OCI-LY7 (cell line): Measurements from ENCODE around the gene DOCK4. TPM values are rescaled to one million over a fixed set of nuclear protein-coding genes. Genes with fewer than 3 reads are reported as not detected.

Source experiments
- BruUV-seq: library from RNA; stranded (reverse); fragments of 400-500 nt; replicated peaks from 2 replicates; lab custom pipeline; 2021; lab: Mats Ljungman, UMichigan
- CTCF ChIA-PET: fragments of 300-600 bp; sonication (Branson Sonifier 250); formaldehyde crosslinking; loops from one replicate; lab custom pipeline; 2022; ENCODE audit warnings: antibody characterized with exemption; ENCODE audit not compliant: unreplicated experiment; lab: Charles Lee
- POLR2A ChIA-PET: fragments of 300-600 bp; sonication (Branson Sonifier 250); formaldehyde crosslinking; loops from one replicate; lab custom pipeline; 2022; ENCODE audit warnings: antibody characterized with exemption; lab: Charles Lee
- DNase-seq: peaks from one replicate; pipeline ENCODE4 v3.0.0-alpha.2; 2015; ENCODE audit warnings: low spot score
- H2AFZ ChIP-seq: fragments of 200-600 bp; sonication (generic), shearing (Covaris generic); 2 replicates; pipeline ENCODE4 v1.6.1; 2014; ENCODE audit warnings: mild to moderate bottlenecking, antibody characterized with exemption, low read length, moderate library complexity
- H3K27ac ChIP-seq: fragments of 200-600 bp; sonication (generic); 2 replicates; pipeline ENCODE4 v1.5.1; 2014; ENCODE audit warnings: mixed run types, low read depth, mild to moderate bottlenecking, moderate library complexity, low read length, inconsistent platforms; ENCODE audit not compliant: poor library complexity, severe bottlenecking
- H3K36me3 ChIP-seq: fragments of 200-600 bp; sonication (generic); 2 replicates; pipeline ENCODE4 v1.6.1; 2014; ENCODE audit warnings: mild to moderate bottlenecking, antibody characterized with exemption, low read length, moderate library complexity, mixed read lengths; ENCODE audit not compliant: insufficient read depth
- H3K4me1 ChIP-seq: fragments of 200-600 bp; sonication (generic); 2 replicates; pipeline ENCODE4 v1.5.1; 2014; ENCODE audit warnings: mild to moderate bottlenecking, low read length; ENCODE audit not compliant: insufficient read depth, poor library complexity, severe bottlenecking
- H3K4me2 ChIP-seq: fragments of 200-600 bp; sonication (generic); 2 replicates; pipeline ENCODE4 v1.6.1; 2014; ENCODE audit warnings: mild to moderate bottlenecking, low read length
- H3K4me3 ChIP-seq: fragments of 200-600 bp; sonication (generic); 2 replicates; pipeline ENCODE4 v1.5.1; 2014; ENCODE audit warnings: mild to moderate bottlenecking, low read depth, low read length; ENCODE audit not compliant: poor library complexity, severe bottlenecking
- H3K79me2 ChIP-seq: fragments of 200-600 bp; sonication (generic); 2 replicates; pipeline ENCODE4 v1.6.1; 2016; ENCODE audit warnings: low read depth, mild to moderate bottlenecking, low read length, moderate library complexity, mixed read lengths; ENCODE audit not compliant: insufficient read depth
- H3K9me2 ChIP-seq: fragments of 200-600 bp; sonication (generic); 2 replicates; pipeline ENCODE4 v1.6.1; 2016; ENCODE audit warnings: mild to moderate bottlenecking, low read length, mixed read lengths; ENCODE audit not compliant: insufficient read depth
- H3K9me3 ChIP-seq: fragments of 200-600 bp; sonication (generic); 2 replicates; pipeline ENCODE4 v1.6.1; 2014; ENCODE audit warnings: mild to moderate bottlenecking, mixed run types, low read length, mixed read lengths
- H4K20me1 ChIP-seq: fragments of 200-600 bp; sonication (generic); 2 replicates; pipeline ENCODE4 v1.6.1; 2014; ENCODE audit warnings: mild to moderate bottlenecking, antibody characterized with exemption, low read length, moderate library complexity, mixed read lengths; ENCODE audit not compliant: insufficient read depth
- EZH2phosphoT487 ChIP-seq: fragments of 200-600 bp; sonication (generic); IDR thresholded peaks from 2 replicates; pipeline ENCODE4 v1.6.1; 2018; ENCODE audit warnings: low read depth, borderline replicate concordance, mild to moderate bottlenecking, mixed run types, antibody characterized with exemption, low read length, moderate library complexity, mixed read lengths
- intact Hi-C: fragments of 100-400 bp; cut with micrococcal nuclease; formaldehyde crosslinking; loops from one replicate; pipeline ENCODE4 v1.10.0; 2022; ENCODE audit not compliant: unreplicated experiment
- total RNA-seq, 2 experiments: library from RNA; depleted of rRNA in 1 of 2; stranded (reverse); fragments of >200 nt in 1 of 2; shearing (Covaris generic) in 1 of 2; gene quantifications; 2 replicates each; pipeline ENCODE4 v1.2.3, GENCODE V29; 2014 to 2022
- TF ChIP-seq, protein P1 (sequence below): fragments of 200-600 bp; sonication (generic); conservative IDR thresholded peaks from 2 replicates; pipeline ENCODE4 v1.5.1; 2014; ENCODE audit warnings: mild to moderate bottlenecking, antibody characterized with exemption, low read length, moderate library complexity, mixed read lengths

The DOCK4 gene
- total RNA-seq, 2 experiments from 2014 or later: 0.91 to 4.9 TPM

DNA sequence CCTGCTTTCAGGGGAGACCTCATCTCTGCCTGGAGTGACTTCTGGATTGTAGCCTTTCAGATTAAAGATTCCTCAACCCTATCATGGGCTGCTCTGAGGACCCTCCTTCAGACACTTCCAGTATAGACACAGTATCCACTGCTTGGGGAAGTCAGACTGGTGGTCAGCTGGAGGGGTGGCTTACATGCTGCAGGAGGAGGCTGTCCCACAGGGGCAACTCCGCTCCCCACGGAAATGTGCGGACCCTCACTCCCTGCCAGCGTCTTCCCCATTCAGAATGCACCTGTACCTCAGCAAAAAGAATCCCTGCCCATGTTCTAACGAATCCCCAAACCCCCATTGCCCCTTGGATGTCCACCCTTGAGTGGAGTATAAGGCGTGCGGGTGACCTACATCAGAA is 95.5 kb downstream of the DOCK4 start:
- Histone ChIP-seq H3K36me3 (no peaks in the 10 kb centered on the region), H4K20me1 (no peaks in the 10 kb centered on the region), H3K79me2 (no peaks in the 10 kb centered on the region), H3K9me2 (no peaks in the 10 kb centered on the region), H2AFZ (no peak overlapping the region), H3K4me3 (no peak overlapping the region), H3K4me2 (no peak overlapping the region), H3K9me3 (no peaks in the 10 kb centered on the region), H3K4me1 (no peaks in the 10 kb centered on the region), H3K27ac (no peak overlapping the region)
- TF ChIP-seq EZH2phosphoT487: no peak
- TF ChIP-seq, protein P1, sequence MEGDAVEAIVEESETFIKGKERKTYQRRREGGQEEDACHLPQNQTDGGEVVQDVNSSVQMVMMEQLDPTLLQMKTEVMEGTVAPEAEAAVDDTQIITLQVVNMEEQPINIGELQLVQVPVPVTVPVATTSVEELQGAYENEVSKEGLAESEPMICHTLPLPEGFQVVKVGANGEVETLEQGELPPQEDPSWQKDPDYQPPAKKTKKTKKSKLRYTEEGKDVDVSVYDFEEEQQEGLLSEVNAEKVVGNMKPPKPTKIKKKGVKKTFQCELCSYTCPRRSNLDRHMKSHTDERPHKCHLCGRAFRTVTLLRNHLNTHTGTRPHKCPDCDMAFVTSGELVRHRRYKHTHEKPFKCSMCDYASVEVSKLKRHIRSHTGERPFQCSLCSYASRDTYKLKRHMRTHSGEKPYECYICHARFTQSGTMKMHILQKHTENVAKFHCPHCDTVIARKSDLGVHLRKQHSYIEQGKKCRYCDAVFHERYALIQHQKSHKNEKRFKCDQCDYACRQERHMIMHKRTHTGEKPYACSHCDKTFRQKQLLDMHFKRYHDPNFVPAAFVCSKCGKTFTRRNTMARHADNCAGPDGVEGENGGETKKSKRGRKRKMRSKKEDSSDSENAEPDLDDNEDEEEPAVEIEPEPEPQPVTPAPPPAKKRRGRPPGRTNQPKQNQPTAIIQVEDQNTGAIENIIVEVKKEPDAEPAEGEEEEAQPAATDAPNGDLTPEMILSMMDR: no peak
- no peak for DNase-seq
- POLR2A ChIA-PET: no interaction called here
- no TSS peak for BruUV-seq
- intact Hi-C loops: no loop called here
- CTCF ChIA-PET: no interaction called here

GRCh38 chr7:112110175-112110574 is 96.0 kb downstream of the DOCK4 start:
- Histone ChIP-seq H3K27ac (no peak overlapping the region), H4K20me1 (no peaks in the 10 kb centered on the region), H3K9me2 (no peaks in the 10 kb centered on the region), H3K36me3 (no peaks in the 10 kb centered on the region), H3K4me2 (no peak overlapping the region), H3K9me3 (no peaks in the 10 kb centered on the region), H3K4me1 (no peaks in the 10 kb centered on the region), H3K4me3 (no peak overlapping the region), H2AFZ (no peak overlapping the region), H3K79me2 (no peaks in the 10 kb centered on the region)
- intact Hi-C loops: no loop called here
- DNase-seq: no peak
- POLR2A ChIA-PET: interaction anchor here (1.0 kb wide), 1 partner anchor 524 kb away, joined by 3 read pairs; no protein-coding TSS in a partner anchor
- no TSS peak for BruUV-seq
- TF ChIP-seq, protein P1: no peak
- no peak for TF ChIP-seq EZH2phosphoT487
- CTCF ChIA-PET: no interaction called here

DNA sequence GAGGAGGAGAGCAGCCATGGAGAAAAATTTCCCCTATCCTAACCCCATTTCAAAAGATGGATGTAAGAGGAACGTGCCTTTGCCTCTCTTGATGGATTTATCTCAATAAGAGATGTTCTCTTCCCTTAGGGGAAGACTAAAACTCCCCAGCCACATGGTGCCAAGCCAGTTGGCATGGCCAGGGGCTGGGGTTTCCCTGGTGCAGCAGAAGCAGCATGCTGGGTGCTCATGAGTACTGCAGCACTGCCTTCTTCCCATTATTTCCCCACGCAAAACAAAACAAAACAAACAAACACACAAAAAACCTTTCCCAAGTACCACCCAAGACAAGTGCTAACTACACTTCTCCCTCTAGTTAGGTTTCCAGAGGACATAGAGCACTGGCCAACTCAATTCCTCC is 97.2 kb downstream of the DOCK4 start:
- TF ChIP-seq, protein P1: no peak
- TF ChIP-seq EZH2phosphoT487: no peak
- no TSS peak for BruUV-seq
- intact Hi-C loops: no loop called here
- no peak overlapping the region for H2AFZ ChIP-seq
- no peaks in the 10 kb centered on the region for H4K20me1 ChIP-seq
- no peaks in the 10 kb centered on the region for H3K9me2 ChIP-seq
- H3K4me2 ChIP-seq: no peak overlapping the region
- H3K27ac ChIP-seq: no peak overlapping the region
- no peaks in the 10 kb centered on the region for H3K4me1 ChIP-seq
- H3K9me3 ChIP-seq: no peaks in the 10 kb centered on the region
- H3K79me2 ChIP-seq: no peaks in the 10 kb centered on the region
- H3K4me3 ChIP-seq: no peak overlapping the region
- CTCF ChIA-PET: no interaction called here
- POLR2A ChIA-PET: interaction anchor here (1.0 kb wide), 1 partner anchor 525 kb away, joined by 3 read pairs; no protein-coding TSS in a partner anchor
- no peaks in the 10 kb centered on the region for H3K36me3 ChIP-seq
- no peak for DNase-seq
